Panc1 (cell line): ENCODE data around the gene GALNTL6.

Experiments
- CTCF ChIP-seq: fragments of 450-650 bp; IDR thresholded peaks from 2 replicates; pipeline ENCODE4 v1.5.1; 2017; ENCODE audit warnings: mild to moderate bottlenecking
- POLR2AphosphoS5 ChIP-seq: IDR thresholded peaks from 2 replicates; pipeline ENCODE4 v1.6.1; 2012; ENCODE audit warnings: mild to moderate bottlenecking, low read depth, low read length, moderate library complexity
- REST ChIP-seq, 2 experiments: IDR thresholded peaks; 2 replicates each; pipeline ENCODE4 v1.6.1; 2011 to 2012; ENCODE audit warnings: low read depth in 2 of 2, control low read depth in 1 of 2, low read length in 1 of 2, mild to moderate bottlenecking in 1 of 2, moderate library complexity in 1 of 2; ENCODE audit not compliant: insufficient read depth in 1 of 2
- SIN3A ChIP-seq: IDR thresholded peaks from 2 replicates; pipeline ENCODE4 v1.6.1; 2012; ENCODE audit warnings: low read depth, mild to moderate bottlenecking, low read length, moderate library complexity, borderline replicate concordance; ENCODE audit not compliant: insufficient read depth
- TCF7L2 ChIP-seq: IDR thresholded peaks from 2 replicates; pipeline ENCODE4 v1.6.1; 2011; ENCODE audit warnings: mild to moderate bottlenecking, low read depth, low read length, inconsistent platforms

GRCh38 chr4:172007889-172008288 is 194.7 kb downstream of the GALNTL6 start:
- TF ChIP-seq CTCF (no peak), REST (IDR thresholded peaks at IDR 0.05; ENCODE audit: insufficient read depth in 1 of 2, low read depth in 2 of 2, low read length in 1 of 2) (no peak), SIN3A (no peak), POLR2AphosphoS5 (no peak), TCF7L2 (no peak)
